H9 (cell line): ENCODE measurements around the gene WLS. TPM values are rescaled to one million over a fixed set of nuclear protein-coding genes. Genes with fewer than 3 reads are reported as not detected.

Experiments
- DNase-seq: peaks from one replicate; pipeline ENCODE4 v3.0.0-alpha.2; 2017
- H2AFZ ChIP-seq: one replicate; pipeline ENCODE4 v1.6.1; 2013; ENCODE audit warnings: mild to moderate bottlenecking, low read length, control low read depth, moderate library complexity
- H2AK5ac ChIP-seq: 2 replicates; pipeline ENCODE4 v1.6.1; 2013; ENCODE audit warnings: low read length, control low read depth, mixed read lengths; ENCODE audit not compliant: insufficient read length
- H2BK120ac ChIP-seq: one replicate; pipeline ENCODE4 v1.6.1; 2013; ENCODE audit warnings: low read depth, mild to moderate bottlenecking, low read length, control low read depth, inconsistent platforms; ENCODE audit not compliant: poor library complexity, severe bottlenecking
- H2BK12ac ChIP-seq: 2 replicates; pipeline ENCODE4 v1.6.1; 2013; ENCODE audit warnings: low read length, control low read depth, mixed read lengths, low read depth; ENCODE audit not compliant: insufficient read length
- H2BK15ac ChIP-seq: 2 replicates; pipeline ENCODE4 v1.6.1; 2013; ENCODE audit warnings: low read depth, low read length, control low read depth
- H2BK20ac ChIP-seq: one replicate; pipeline ENCODE4 v1.6.1; 2013; ENCODE audit warnings: low read depth, mild to moderate bottlenecking, low read length, control low read depth, inconsistent platforms; ENCODE audit not compliant: poor library complexity, severe bottlenecking
- H2BK5ac ChIP-seq: 2 replicates; pipeline ENCODE4 v1.6.1; 2013; ENCODE audit warnings: low read length, control low read depth, mixed read lengths; ENCODE audit not compliant: insufficient read length
- H3K14ac ChIP-seq: 2 replicates; pipeline ENCODE4 v1.6.1; 2013; ENCODE audit warnings: low read length, control low read depth; ENCODE audit not compliant: insufficient read depth
- H3K18ac ChIP-seq: 2 replicates; pipeline ENCODE4 v1.6.1; 2013; ENCODE audit warnings: low read depth, mild to moderate bottlenecking, mixed read lengths, low read length, control low read depth; ENCODE audit not compliant: insufficient read length
- H3K23ac ChIP-seq: 2 replicates; pipeline ENCODE4 v1.6.1; 2013; ENCODE audit warnings: low read length, control low read depth, mixed read lengths, low read depth; ENCODE audit not compliant: insufficient read length
- H3K23me2 ChIP-seq: 2 replicates; pipeline ENCODE4 v1.6.1; 2013; ENCODE audit warnings: low read depth, mild to moderate bottlenecking, mixed read lengths, low read length, control low read depth; ENCODE audit not compliant: insufficient read length, poor library complexity, severe bottlenecking
- H3K27ac ChIP-seq: 2 replicates; pipeline ENCODE4 v1.5.1; 2013; ENCODE audit warnings: low read length, control low read depth, mixed read lengths, low read depth; ENCODE audit not compliant: insufficient read length
- H3K27me3 ChIP-seq: 2 replicates; pipeline ENCODE4 v1.6.1; 2013; ENCODE audit warnings: low read length, control low read depth, inconsistent platforms; ENCODE audit not compliant: insufficient read depth
- H3K4ac ChIP-seq: 2 replicates; pipeline ENCODE4 v1.6.1; 2013; ENCODE audit warnings: low read depth, mild to moderate bottlenecking, control low read depth, inconsistent platforms, low read length, moderate library complexity
- H3K4me1 ChIP-seq: 2 replicates; pipeline ENCODE4 v1.6.1; 2013; ENCODE audit warnings: low read length, control low read depth, inconsistent platforms; ENCODE audit not compliant: insufficient read depth
- H3K4me2 ChIP-seq: 2 replicates; pipeline ENCODE4 v1.6.1; 2013; ENCODE audit warnings: low read length, control low read depth, mixed read lengths; ENCODE audit not compliant: insufficient read length, insufficient read depth
- H3K56ac ChIP-seq: 2 replicates; pipeline ENCODE4 v1.6.1; 2013; ENCODE audit warnings: low read depth, mild to moderate bottlenecking, mixed read lengths, low read length, control low read depth; ENCODE audit not compliant: insufficient read length
- H3K79me1 ChIP-seq: 2 replicates; pipeline ENCODE4 v1.6.1; 2013; ENCODE audit warnings: low read depth, mild to moderate bottlenecking, moderate library complexity, low read length, control low read depth, inconsistent platforms; ENCODE audit not compliant: insufficient read depth, poor library complexity, severe bottlenecking
- H3K79me2 ChIP-seq: 2 replicates; pipeline ENCODE4 v1.6.1; 2013; ENCODE audit warnings: low read length, control low read depth, inconsistent platforms; ENCODE audit not compliant: insufficient read depth
- H3K9ac ChIP-seq: 2 replicates; pipeline ENCODE4 v1.6.1; 2013; ENCODE audit warnings: low read length, control low read depth, mixed read lengths; ENCODE audit not compliant: insufficient read length; ENCODE audit errors: extremely low read depth
- H3K9me3 ChIP-seq: one replicate; pipeline ENCODE4 v1.6.1; 2013; ENCODE audit warnings: low read depth, low read length, inconsistent platforms; ENCODE audit not compliant: control insufficient read depth
- H3T11ph ChIP-seq: one replicate; pipeline ENCODE4 v1.6.1; 2013; ENCODE audit warnings: mild to moderate bottlenecking, low read length, control low read depth, inconsistent platforms
- H4K20me1 ChIP-seq: one replicate; pipeline ENCODE4 v1.6.1; 2013; ENCODE audit not compliant: control insufficient read depth, insufficient read length, insufficient read depth
- H4K5ac ChIP-seq: 2 replicates; pipeline ENCODE4 v1.6.1; 2013; ENCODE audit warnings: low read depth, mild to moderate bottlenecking, mixed read lengths, low read length, control low read depth; ENCODE audit not compliant: insufficient read length
- H4K8ac ChIP-seq: replicated peaks from 2 replicates; pipeline ENCODE4 v1.6.1; 2013; ENCODE audit warnings: low read length, control low read depth, mixed read lengths, low read depth; ENCODE audit not compliant: insufficient read length
- H4K91ac ChIP-seq: 2 replicates; pipeline ENCODE4 v1.6.1; 2013; ENCODE audit warnings: low read depth, mild to moderate bottlenecking, moderate library complexity, mixed read lengths, low read length, control low read depth; ENCODE audit not compliant: insufficient read length
- H3K27ac Mint-ChIP-seq, 3 experiments: 2 replicates in 2 of 3; 3 replicates in 1 of 3; pipeline ENCODE4 v1.8.0; 2020 to 2021; ENCODE audit warnings: mixed read lengths in 3 of 3, mild to moderate bottlenecking in 1 of 3, moderate library complexity in 1 of 3
- H3K27me3 Mint-ChIP-seq: 2 replicates; pipeline ENCODE4 v1.8.0; 2021; ENCODE audit warnings: low read depth, mild to moderate bottlenecking, moderate library complexity, mixed read lengths
- H3K36me3 Mint-ChIP-seq, 3 experiments: 2 replicates in 2 of 3; 3 replicates in 1 of 3; pipeline ENCODE4 v1.8.0; 2020 to 2021; ENCODE audit warnings: low read depth in 3 of 3, mixed read lengths in 3 of 3; ENCODE audit not compliant: insufficient read depth in 1 of 3
- H3K4me1 Mint-ChIP-seq, 2 experiments: 2 replicates each; pipeline ENCODE4 v1.8.0; 2020; ENCODE audit warnings: mixed read lengths in 2 of 2
- H3K4me3 Mint-ChIP-seq, 2 experiments: 2 replicates in 1 of 2; 3 replicates in 1 of 2; pipeline ENCODE4 v1.8.0; 2020 to 2021; ENCODE audit warnings: mild to moderate bottlenecking in 2 of 2, mixed read lengths in 2 of 2, moderate library complexity in 1 of 2
- H3K9me3 Mint-ChIP-seq, 2 experiments: 2 replicates in 1 of 2; 3 replicates in 1 of 2; pipeline ENCODE4 v1.8.0; 2020; ENCODE audit warnings: mild to moderate bottlenecking in 2 of 2, mixed read lengths in 2 of 2, moderate library complexity in 1 of 2
- WGBS: extraction: QIAGEN DNeasy Blood & Tissue Kit; methylation state at CpG from one replicate; pipeline ENCODE4 v1.1.7; 2013; ENCODE audit warnings: missing lambda C conversion rate, low lambda C conversion rate, mixed read lengths; ENCODE audit not compliant: insufficient read length; ENCODE audit errors: extremely low coverage; 5-methylcytosine and 5-hydroxymethylcytosine counted together
- total RNA-seq: library from RNA; stranded (reverse); gene quantifications from 2 replicates; pipeline ENCODE4 v1.2.1, GENCODE V29; 2021
- TF ChIP-seq, protein P1 (sequence below): fragments of 200-600 bp; sonication (generic); conservative IDR thresholded peaks from 3 replicates; pipeline ENCODE4 v1.8.0; 2021; ENCODE audit warnings: antibody characterized with exemption, mild to moderate bottlenecking

WLS gene
- total RNA-seq, 1 experiment from 2014 or later, result 0.94 TPM

DNA sequence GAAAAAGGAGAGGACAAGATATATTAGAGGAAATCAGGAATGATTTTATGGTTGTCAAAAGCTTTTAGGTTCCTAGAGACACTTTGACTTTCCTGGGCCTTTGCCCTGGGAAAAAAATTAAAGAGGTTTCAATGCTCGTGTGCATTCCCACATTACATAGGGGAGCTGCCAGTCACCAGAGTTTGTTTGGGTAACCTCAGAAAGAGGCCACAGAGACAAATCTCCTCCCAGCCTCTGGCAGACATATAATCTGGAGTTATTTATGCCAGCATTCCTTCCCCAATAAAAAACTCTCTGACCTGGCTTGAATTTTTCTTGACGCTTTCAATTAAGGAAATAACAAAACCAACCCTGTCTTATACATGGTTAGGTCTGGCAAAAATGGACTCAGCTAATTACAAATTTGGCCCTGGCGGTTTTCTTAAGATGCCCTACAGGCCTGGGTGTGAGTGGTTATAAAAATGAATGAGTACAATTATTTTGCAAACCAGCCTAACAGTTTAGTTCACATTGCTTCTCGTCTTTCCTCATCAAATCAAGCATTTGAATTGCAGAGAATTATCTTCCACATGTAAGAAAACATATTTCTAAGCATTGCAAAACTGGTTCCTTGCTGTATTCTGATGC is 63.7 kb downstream of the WLS start:
- peaks cover 19% of the 10 kb centered on the region for H3K27me3 Mint-ChIP-seq
- H3K79me2 ChIP-seq, result no peaks in the 10 kb centered on the region
- no peak overlapping the region for H3T11ph ChIP-seq
- H3K27me3 ChIP-seq, result no peaks in the 10 kb centered on the region
- H3K14ac ChIP-seq, result no peak overlapping the region
- H3K56ac ChIP-seq, result no peak overlapping the region
- H2AK5ac ChIP-seq, result no peak overlapping the region
- no peaks in the 10 kb centered on the region for H3K23me2 ChIP-seq
- H3K4me1 ChIP-seq, result no peaks in the 10 kb centered on the region
- H4K91ac ChIP-seq, result no peak overlapping the region
- H2BK15ac ChIP-seq, result no peak overlapping the region
- H2AFZ ChIP-seq, result no peak overlapping the region
- H2BK120ac ChIP-seq, result no peak overlapping the region
- no peak overlapping the region for H2BK12ac ChIP-seq
- TF ChIP-seq, protein P1, sequence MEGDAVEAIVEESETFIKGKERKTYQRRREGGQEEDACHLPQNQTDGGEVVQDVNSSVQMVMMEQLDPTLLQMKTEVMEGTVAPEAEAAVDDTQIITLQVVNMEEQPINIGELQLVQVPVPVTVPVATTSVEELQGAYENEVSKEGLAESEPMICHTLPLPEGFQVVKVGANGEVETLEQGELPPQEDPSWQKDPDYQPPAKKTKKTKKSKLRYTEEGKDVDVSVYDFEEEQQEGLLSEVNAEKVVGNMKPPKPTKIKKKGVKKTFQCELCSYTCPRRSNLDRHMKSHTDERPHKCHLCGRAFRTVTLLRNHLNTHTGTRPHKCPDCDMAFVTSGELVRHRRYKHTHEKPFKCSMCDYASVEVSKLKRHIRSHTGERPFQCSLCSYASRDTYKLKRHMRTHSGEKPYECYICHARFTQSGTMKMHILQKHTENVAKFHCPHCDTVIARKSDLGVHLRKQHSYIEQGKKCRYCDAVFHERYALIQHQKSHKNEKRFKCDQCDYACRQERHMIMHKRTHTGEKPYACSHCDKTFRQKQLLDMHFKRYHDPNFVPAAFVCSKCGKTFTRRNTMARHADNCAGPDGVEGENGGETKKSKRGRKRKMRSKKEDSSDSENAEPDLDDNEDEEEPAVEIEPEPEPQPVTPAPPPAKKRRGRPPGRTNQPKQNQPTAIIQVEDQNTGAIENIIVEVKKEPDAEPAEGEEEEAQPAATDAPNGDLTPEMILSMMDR, result no peak
- no peaks in the 10 kb centered on the region for H3K9me3 ChIP-seq
- no peak overlapping the region for H3K27ac ChIP-seq
- H3K4ac ChIP-seq, result no peak overlapping the region
- H3K9me3 Mint-ChIP-seq, result peaks cover 0 to 2% of the 10 kb centered on the region in 2 experiments; a peak in 1 of 5 replicates
- H3K27ac Mint-ChIP-seq, result no peak overlapping the region
- H2BK20ac ChIP-seq, result no peak overlapping the region
- H3K79me1 ChIP-seq, result no peaks in the 10 kb centered on the region
- H4K20me1 ChIP-seq, result no peaks in the 10 kb centered on the region
- no peak overlapping the region for H3K4me3 Mint-ChIP-seq
- no peak for DNase-seq
- no CpG with 5 or more reads among the region's 4 CpGs for WGBS
- no peak overlapping the region for H3K9ac ChIP-seq
- no peak overlapping the region for H3K23ac ChIP-seq
- H4K8ac ChIP-seq, result no peak overlapping the region
- peaks cover 0 to 5% of the 10 kb centered on the region in 2 experiments; a peak in 2 of 4 replicates for H3K4me1 Mint-ChIP-seq
- H4K5ac ChIP-seq, result no peak overlapping the region
- no peaks in the 10 kb centered on the region for H3K36me3 Mint-ChIP-seq
- no peak overlapping the region for H3K4me2 ChIP-seq
- H2BK5ac ChIP-seq, result no peak overlapping the region
- no peak overlapping the region for H3K18ac ChIP-seq
